DND-41 (cell line): ENCODE measurements around the gene SPHK1.

Experiments used
- ATAC-seq: fragments of 200-7000 bp; cut with Tn5 transposase; 3 replicates; pipeline ENCODE4 v1.9.1; 2021; ENCODE audit warnings: low read depth; ENCODE audit not compliant: insufficient read depth
- DNase-seq: peaks from one replicate; pipeline ENCODE4 v3.0.0-alpha.2; 2020
- H2AFZ ChIP-seq: 2 replicates; pipeline ENCODE4 v1.6.0; 2012; ENCODE audit warnings: low read depth, low read length
- H3K27ac ChIP-seq: 2 replicates; pipeline ENCODE4 v1.5.1; 2012; ENCODE audit warnings: low read length, inconsistent platforms
- H3K27me3 ChIP-seq: fragments of 200-600 bp; sonication (generic); 2 replicates; pipeline ENCODE4 v1.6.0; 2012; ENCODE audit warnings: low read length, mild to moderate bottlenecking, inconsistent platforms; ENCODE audit not compliant: insufficient read depth, poor library complexity
- H3K36me3 ChIP-seq: 2 replicates; pipeline ENCODE4 v1.5.1; 2012; ENCODE audit warnings: low read length, inconsistent platforms; ENCODE audit not compliant: insufficient read depth
- H3K4me1 ChIP-seq: 2 replicates; pipeline ENCODE4 v1.5.1; 2012; ENCODE audit warnings: mild to moderate bottlenecking, low read length; ENCODE audit not compliant: insufficient read depth
- H3K4me2 ChIP-seq: 2 replicates; pipeline ENCODE4 v1.6.0; 2012; ENCODE audit warnings: mild to moderate bottlenecking, moderate library complexity, low read length, inconsistent platforms; ENCODE audit not compliant: insufficient read depth
- H3K4me3 ChIP-seq, 2 experiments: fragments of 200-600 bp in 1 of 2; shearing (Covaris generic) in 1 of 2; 2 replicates each; pipeline ENCODE4 v1.5.1; 2012 to 2016; ENCODE audit warnings: inconsistent platforms in 2 of 2, low read length in 2 of 2, mild to moderate bottlenecking in 2 of 2, low read depth in 1 of 2, moderate library complexity in 1 of 2
- H3K79me2 ChIP-seq: 2 replicates; pipeline ENCODE4 v1.6.0; 2012; ENCODE audit warnings: low read length, inconsistent platforms; ENCODE audit not compliant: insufficient read depth
- H3K9ac ChIP-seq: 2 replicates; pipeline ENCODE4 v1.6.0; 2012; ENCODE audit warnings: low read depth, mild to moderate bottlenecking, inconsistent platforms, low read length, moderate library complexity
- H3K9me3 ChIP-seq: 2 replicates; pipeline ENCODE4 v1.5.1; 2012; ENCODE audit warnings: low read length, moderate library complexity, mild to moderate bottlenecking, inconsistent platforms; ENCODE audit not compliant: insufficient read depth, severe bottlenecking
- H4K20me1 ChIP-seq: 2 replicates; pipeline ENCODE4 v1.6.0; 2012; ENCODE audit warnings: low read length; ENCODE audit not compliant: insufficient read depth
- CTCF ChIP-seq: IDR thresholded peaks from 2 replicates; pipeline ENCODE4 v1.5.1; 2012; ENCODE audit warnings: borderline replicate concordance, low read length, moderate library complexity, mild to moderate bottlenecking; ENCODE audit not compliant: poor library complexity, severe bottlenecking; ENCODE audit errors: extremely low read depth
- EZH2 ChIP-seq: IDR thresholded peaks from 3 replicates; pipeline ENCODE4 v1.6.1; 2012; ENCODE audit warnings: borderline replicate concordance, low read depth, mild to moderate bottlenecking, moderate library complexity, low read length, inconsistent platforms; ENCODE audit not compliant: severe bottlenecking

The SPHK1 gene

GRCh38 chr17:76379275-76379641 is 5.2 kb upstream of the SPHK1 start:
- no peak overlapping the region for H3K4me2 ChIP-seq
- ATAC-seq, result no peak
- 0 out of 2 replicates have a peak, but pooled peaks cover 3% of the 10 kb centered on the region for H4K20me1 ChIP-seq
- H3K4me3 ChIP-seq, result no peak overlapping the region
- H3K36me3 ChIP-seq, result no peaks in the 10 kb centered on the region
- no peak overlapping the region for H2AFZ ChIP-seq
- H3K4me1 ChIP-seq, result peaks cover 19% of the 10 kb centered on the region
- H3K79me2 ChIP-seq, result no peaks in the 10 kb centered on the region
- peaks cover 15% of the 10 kb centered on the region for H3K27me3 ChIP-seq
- no peaks in the 10 kb centered on the region for H3K9me3 ChIP-seq
- DNase-seq, result no peak
- H3K9ac ChIP-seq, result no peak overlapping the region
- TF ChIP-seq EZH2 (no peak), CTCF (no peak)
- no peak overlapping the region for H3K27ac ChIP-seq

GRCh38 chr17:76379646-76380376 is 4.6 kb upstream of the SPHK1 start:
- Histone ChIP-seq H3K4me2 (no peak overlapping the region), H3K36me3 (no peaks in the 10 kb centered on the region), H3K4me3 (no peak overlapping the region), H3K27me3 (peaks cover 15% of the 10 kb centered on the region), H4K20me1 (0 out of 2 replicates have a peak, but pooled peaks cover 3% of the 10 kb centered on the region), H3K27ac (no peak overlapping the region), H3K9ac (no peak overlapping the region), H3K4me1 (peaks cover 25% of the 10 kb centered on the region), H2AFZ (no peak overlapping the region), H3K79me2 (no peaks in the 10 kb centered on the region), H3K9me3 (no peaks in the 10 kb centered on the region)
- DNase-seq (no peak), ATAC-seq (no peak)
- TF ChIP-seq CTCF (no peak), EZH2 (no peak)

- H3K27me3 ChIP-seq, result peaks cover 15% of the 10 kb centered on the region
- no peaks in the 10 kb centered on the region for H3K36me3 ChIP-seq
- H3K9me3 ChIP-seq, result no peaks in the 10 kb centered on the region
- no peak for ATAC-seq
- H3K4me3 ChIP-seq, result no peak overlapping the region
- no peak overlapping the region for H3K27ac ChIP-seq
- no peaks in the 10 kb centered on the region for H3K79me2 ChIP-seq
- H3K9ac ChIP-seq, result no peak overlapping the region
- H3K4me1 ChIP-seq, result peaks cover 28% of the 10 kb centered on the region
- no peak for DNase-seq
- 0 out of 2 replicates have a peak, but pooled peaks cover 3% of the 10 kb centered on the region for H4K20me1 ChIP-seq
- TF ChIP-seq EZH2 (no peak), CTCF (no peak)
- H2AFZ ChIP-seq, result no peak overlapping the region
- H3K4me2 ChIP-seq, result 0 out of 2 replicates have a peak overlapping the region, but pooled peaks have one; percentile 81
Measured at GRCh38 chr17:76381633-76382350, 2.6 kb upstream of the SPHK1 start.
